ENCODE measurements around the gene EPHA3. TPM values are rescaled to one million over a fixed set of nuclear protein-coding genes. Genes with fewer than 3 reads are reported as not detected.

The EPHA3 gene
- total and polyA plus RNA-seq, 2 donors from 2014 or later = 0.19 to 6.5 TPM

- no peak for DNase-seq
- Histone ChIP-seq H3K27ac (ENCODE audit: low read depth in 2 of 2, low read length in 2 of 2) (no peak overlapping the region), H3K36me3 (ENCODE audit: control insufficient read depth in 2 of 3, insufficient read depth in 3 of 3, low read length in 3 of 3) (no peaks in the 10 kb centered on the region), H3K9ac (ENCODE audit: low read length in 3 of 3) (no peak overlapping the region), H3K9me3 (ENCODE audit: control insufficient read depth in 2 of 3, insufficient read depth in 1 of 3, low read length in 3 of 3) (no peaks in the 10 kb centered on the region), H3K4me1 (ENCODE audit: control insufficient read depth in 2 of 3, insufficient read depth in 2 of 3, low read depth in 1 of 3, low read length in 3 of 3) (no peaks in the 10 kb centered on the region), H3K4me3 (ENCODE audit: low read length in 3 of 3) (no peak overlapping the region), H3K27me3 (ENCODE audit: control insufficient read depth, insufficient read depth, low read length) (no peaks in the 10 kb centered on the region)
- intact Hi-C loops (cut with DNase I) = no loop called here
- FAIRE-seq = no peak
- TF ChIP-seq CTCF (IDR thresholded peaks at IDR 0.05; ENCODE audit: borderline replicate concordance, extremely low read depth, insufficient read depth) = no peak
Observed at GRCh38 chr3:89061259-89061658, 46.2 kb upstream of the EPHA3 start.

- intact Hi-C loops (cut with DNase I) = no loop called here
- TF ChIP-seq CTCF (IDR thresholded peaks at IDR 0.05; ENCODE audit: borderline replicate concordance, extremely low read depth, insufficient read depth) = no peak
- H3K4me1 ChIP-seq (ENCODE audit: control insufficient read depth in 2 of 3, insufficient read depth in 2 of 3, low read depth in 1 of 3, low read length in 3 of 3) = no peaks in the 10 kb centered on the region
- no peaks in the 10 kb centered on the region for H3K27me3 ChIP-seq (ENCODE audit: control insufficient read depth, insufficient read depth, low read length)
- H3K9me3 ChIP-seq (ENCODE audit: control insufficient read depth in 2 of 3, insufficient read depth in 1 of 3, low read length in 3 of 3) = no peaks in the 10 kb centered on the region
- no peaks in the 10 kb centered on the region for H3K36me3 ChIP-seq (ENCODE audit: control insufficient read depth in 2 of 3, insufficient read depth in 3 of 3, low read length in 3 of 3)
- DNase-seq (no peak), FAIRE-seq (no peak)
- no peak overlapping the region for H3K27ac ChIP-seq (ENCODE audit: low read depth in 2 of 2, low read length in 2 of 2)
- H3K4me3 ChIP-seq (ENCODE audit: low read length in 3 of 3) = no peak overlapping the region
- no peak overlapping the region for H3K9ac ChIP-seq (ENCODE audit: low read length in 3 of 3)
Observed at GRCh38 chr3:89067736-89068135, 39.7 kb upstream of the EPHA3 start.

GRCh38 chr3:89072642-89073041, 34.8 kb upstream of the EPHA3 start:
- no peaks in the 10 kb centered on the region for H3K27me3 ChIP-seq (ENCODE audit: control insufficient read depth, insufficient read depth, low read length)
- no peak for FAIRE-seq
- no peaks in the 10 kb centered on the region for H3K4me1 ChIP-seq (ENCODE audit: control insufficient read depth in 2 of 3, insufficient read depth in 2 of 3, low read depth in 1 of 3, low read length in 3 of 3)
- no peak overlapping the region for H3K27ac ChIP-seq (ENCODE audit: low read depth in 2 of 2, low read length in 2 of 2)
- intact Hi-C loops (cut with DNase I) = no loop called here
- no peaks in the 10 kb centered on the region for H3K36me3 ChIP-seq (ENCODE audit: control insufficient read depth in 2 of 3, insufficient read depth in 3 of 3, low read length in 3 of 3)
- TF ChIP-seq CTCF (IDR thresholded peaks at IDR 0.05; ENCODE audit: borderline replicate concordance, extremely low read depth, insufficient read depth) = no peak
- no peak overlapping the region for H3K4me3 ChIP-seq (ENCODE audit: low read length in 3 of 3)
- H3K9ac ChIP-seq (ENCODE audit: low read length in 3 of 3) = no peak overlapping the region
- no peaks in the 10 kb centered on the region for H3K9me3 ChIP-seq (ENCODE audit: control insufficient read depth in 2 of 3, insufficient read depth in 1 of 3, low read length in 3 of 3)
- DNase-seq = no peak

GRCh38 chr3:89079944-89080343, 27.5 kb upstream of the EPHA3 start:
- Histone ChIP-seq H3K27ac (ENCODE audit: low read depth in 2 of 2, low read length in 2 of 2) (no peak overlapping the region), H3K4me1 (ENCODE audit: control insufficient read depth in 2 of 3, insufficient read depth in 2 of 3, low read depth in 1 of 3, low read length in 3 of 3) (no peaks in the 10 kb centered on the region), H3K4me3 (ENCODE audit: low read length in 3 of 3) (no peak overlapping the region), H3K9me3 (ENCODE audit: control insufficient read depth in 2 of 3, insufficient read depth in 1 of 3, low read length in 3 of 3) (no peaks in the 10 kb centered on the region), H3K27me3 (ENCODE audit: control insufficient read depth, insufficient read depth, low read length) (no peaks in the 10 kb centered on the region), H3K36me3 (ENCODE audit: control insufficient read depth in 2 of 3, insufficient read depth in 3 of 3, low read length in 3 of 3) (no peaks in the 10 kb centered on the region), H3K9ac (ENCODE audit: low read length in 3 of 3) (no peak overlapping the region)
- DNase-seq (no peak), FAIRE-seq (no peak)
- intact Hi-C loops (cut with DNase I) = no loop called here
- TF ChIP-seq CTCF (IDR thresholded peaks at IDR 0.05; ENCODE audit: borderline replicate concordance, extremely low read depth, insufficient read depth) = no peak

Measured in kidney (tissue), 14 donors.